Neural progenitor cell (in vitro differentiated cells): ENCODE data around the gene SEL1L3. TPM values are rescaled to one million over a fixed set of nuclear protein-coding genes. Genes with fewer than 3 reads are reported as not detected.
A peak's percentile ranks its signal among the peaks of the same experiment; 100 is the strongest.

ENCODE experiments used
- DNase-seq: peaks from one replicate; pipeline ENCODE4 v3.0.0-alpha.2; 2016; ENCODE audit warnings: low spot score
- H2AFZ ChIP-seq: fragments of 200-600 bp; sonication (generic); replicated peaks from 2 replicates; pipeline ENCODE4 v1.6.1; 2016; ENCODE audit warnings: antibody characterized with exemption
- H3F3A ChIP-seq: fragments of 200-600 bp; sonication (generic); 2 replicates; pipeline ENCODE4 v1.6.1; 2016; ENCODE audit warnings: antibody characterized with exemption, low read depth
- H3K27ac ChIP-seq: fragments of 200-600 bp; sonication (generic); 2 replicates; pipeline ENCODE4 v1.5.1; 2016; ENCODE audit warnings: mild to moderate bottlenecking
- H3K27me3 ChIP-seq: fragments of 200-600 bp; sonication (generic); 2 replicates; pipeline ENCODE4 v1.6.1; 2016; ENCODE audit warnings: mild to moderate bottlenecking, moderate library complexity
- H3K36me3 ChIP-seq: fragments of 200-600 bp; sonication (generic); 2 replicates; pipeline ENCODE4 v1.5.1; 2016
- H3K4me1 ChIP-seq: fragments of 200-600 bp; sonication (generic); 2 replicates; pipeline ENCODE4 v1.6.1; 2016; ENCODE audit warnings: mixed run types
- H3K4me2 ChIP-seq: fragments of 200-600 bp; sonication (generic); 2 replicates; pipeline ENCODE4 v1.6.1; 2016
- H3K4me3 ChIP-seq: fragments of 200-600 bp; sonication (generic); 2 replicates; pipeline ENCODE4 v1.5.1; 2016
- H3K79me2 ChIP-seq: fragments of 200-600 bp; sonication (generic); 2 replicates; pipeline ENCODE4 v1.6.1; 2016; ENCODE audit warnings: low read depth
- H3K9ac ChIP-seq: fragments of 200-600 bp; sonication (generic); 2 replicates; pipeline ENCODE4 v1.6.1; 2016
- H3K9me3 ChIP-seq: fragments of 200-600 bp; sonication (generic); 2 replicates; pipeline ENCODE4 v1.5.1; 2016; ENCODE audit warnings: low read depth
- H4K20me1 ChIP-seq: fragments of 200-600 bp; sonication (generic); 2 replicates; pipeline ENCODE4 v1.6.1; 2016; ENCODE audit warnings: low read depth
- H3K27ac Mint-ChIP-seq: 3 replicates; pipeline ENCODE4 v1.8.0; 2021; ENCODE audit warnings: mixed read lengths
- H3K27me3 Mint-ChIP-seq: 2 replicates; pipeline ENCODE4 v1.8.0; 2022; ENCODE audit warnings: low read depth, mild to moderate bottlenecking, inconsistent platforms, moderate library complexity, mixed read lengths; ENCODE audit not compliant: insufficient read depth
- H3K36me3 Mint-ChIP-seq: 3 replicates; pipeline ENCODE4 v1.8.0; 2021; ENCODE audit warnings: mixed read lengths
- H3K4me1 Mint-ChIP-seq: 3 replicates; pipeline ENCODE4 v1.8.0; 2021; ENCODE audit warnings: mixed read lengths
- H3K4me3 Mint-ChIP-seq: 3 replicates; pipeline ENCODE4 v1.8.0; 2021; ENCODE audit warnings: mild to moderate bottlenecking, moderate library complexity, mixed read lengths
- H3K9me3 Mint-ChIP-seq: 3 replicates; pipeline ENCODE4 v1.8.0; 2020; ENCODE audit warnings: mixed read lengths
- CTCF ChIP-seq: fragments of 200-600 bp; sonication (generic); IDR thresholded peaks from 2 replicates; pipeline ENCODE4 v1.5.1; 2017; ENCODE audit warnings: antibody characterized with exemption, mild to moderate bottlenecking
- EZH2 ChIP-seq: fragments of 200-600 bp; sonication (generic); IDR thresholded peaks from 2 replicates; pipeline ENCODE4 v1.6.1; 2017; ENCODE audit warnings: antibody characterized with exemption, mild to moderate bottlenecking, moderate library complexity
- EZH2phosphoT487 ChIP-seq: fragments of 200-600 bp; sonication (generic); IDR thresholded peaks from 2 replicates; pipeline ENCODE4 v1.6.1; 2017; ENCODE audit warnings: antibody characterized with exemption
- total RNA-seq: library from RNA; depleted of rRNA; stranded (reverse); fragments of >200 nt; gene quantifications from 2 replicates; pipeline ENCODE4 v1.2.3, GENCODE V29; 2015; ENCODE audit warnings: low replicate concordance

Gene SEL1L3
- total RNA-seq, 1 donor from 2014 or later, result 87.2 TPM

- Mint-ChIP-seq H3K9me3 (no peaks in the 10 kb centered on the region), H3K36me3 (no peaks in the 10 kb centered on the region), H3K27ac (no peak overlapping the region), H3K4me3 (no peak overlapping the region), H3K27me3 (peaks cover 2% of the 10 kb centered on the region), H3K4me1 (peaks cover 13% of the 10 kb centered on the region)
- no peaks in the 10 kb centered on the region for H3F3A ChIP-seq
- no peaks in the 10 kb centered on the region for H3K9me3 ChIP-seq
- no peak overlapping the region for H3K4me2 ChIP-seq
- no peak for DNase-seq
- H3K27ac ChIP-seq, result no peak overlapping the region
- no peaks in the 10 kb centered on the region for H3K79me2 ChIP-seq
- no peaks in the 10 kb centered on the region for H4K20me1 ChIP-seq
- H2AFZ ChIP-seq, result no peak overlapping the region
- no peak overlapping the region for H3K4me3 ChIP-seq
- H3K36me3 ChIP-seq, result no peaks in the 10 kb centered on the region
- no peak overlapping the region for H3K9ac ChIP-seq
- no peaks in the 10 kb centered on the region for H3K4me1 ChIP-seq
- no peak for TF ChIP-seq CTCF
- no peak for TF ChIP-seq EZH2
- TF ChIP-seq EZH2phosphoT487, result no peak
- no peaks in the 10 kb centered on the region for H3K27me3 ChIP-seq
Observed at GRCh38 chr4:25901030-25901430, 38.2 kb upstream of the SEL1L3 start.

- Mint-ChIP-seq H3K27ac (no peak overlapping the region), H3K36me3 (no peaks in the 10 kb centered on the region), H3K4me3 (no peak overlapping the region), H3K9me3 (no peaks in the 10 kb centered on the region), H3K27me3 (peaks cover 3% of the 10 kb centered on the region), H3K4me1 (peaks cover 13% of the 10 kb centered on the region)
- no peak overlapping the region for H3K4me2 ChIP-seq
- no peak overlapping the region for H3K27ac ChIP-seq
- H3K36me3 ChIP-seq, result no peaks in the 10 kb centered on the region
- TF ChIP-seq EZH2 (no peak), CTCF (no peak), EZH2phosphoT487 (no peak)
- H4K20me1 ChIP-seq, result no peaks in the 10 kb centered on the region
- no peak overlapping the region for H3K4me3 ChIP-seq
- H3K4me1 ChIP-seq, result no peaks in the 10 kb centered on the region
- H3K9ac ChIP-seq, result no peak overlapping the region
- H2AFZ ChIP-seq, result no peak overlapping the region
- H3K9me3 ChIP-seq, result no peaks in the 10 kb centered on the region
- DNase-seq, result no peak
- no peaks in the 10 kb centered on the region for H3K27me3 ChIP-seq
- no peaks in the 10 kb centered on the region for H3K79me2 ChIP-seq
- no peaks in the 10 kb centered on the region for H3F3A ChIP-seq
Observed at GRCh38 chr4:25900310-25900709, 37.5 kb upstream of the SEL1L3 start.

- H3K4me1 Mint-ChIP-seq, result peaks cover 9% of the 10 kb centered on the region
- no peaks in the 10 kb centered on the region for H3K79me2 ChIP-seq
- no peak overlapping the region for H2AFZ ChIP-seq
- peaks cover 11% of the 10 kb centered on the region for H3F3A ChIP-seq
- peaks cover 5% of the 10 kb centered on the region for H3K4me1 ChIP-seq
- DNase-seq, result no peak
- peaks cover 2% of the 10 kb centered on the region for H3K9me3 Mint-ChIP-seq
- H3K36me3 Mint-ChIP-seq, result no peaks in the 10 kb centered on the region
- peaks cover 6% of the 10 kb centered on the region for H3K27me3 Mint-ChIP-seq
- no peak overlapping the region for H3K4me3 Mint-ChIP-seq
- no peak overlapping the region for H3K4me2 ChIP-seq
- H3K27ac Mint-ChIP-seq, result peak overlapping the region; percentile 61
- no peaks in the 10 kb centered on the region for H3K36me3 ChIP-seq
- H3K4me3 ChIP-seq, result no peak overlapping the region
- TF ChIP-seq EZH2, result no peak
- TF ChIP-seq EZH2phosphoT487, result no peak
- TF ChIP-seq CTCF, result no peak
- H3K9ac ChIP-seq, result no peak overlapping the region
- H3K27me3 ChIP-seq, result peaks cover 13% of the 10 kb centered on the region
- H3K9me3 ChIP-seq, result no peaks in the 10 kb centered on the region
- no peak overlapping the region for H3K27ac ChIP-seq
- no peaks in the 10 kb centered on the region for H4K20me1 ChIP-seq
Observed at GRCh38 chr4:25896776-25897539, 34.2 kb upstream of the SEL1L3 start.
